Putamen (tissue), 1 donor: ENCODE measurements around the gene GNRHR.
"Not testable (repeated sequence)": the region's sequence is repeated elsewhere in the genome, so short reads cannot be mapped to it uniquely, and the experiment has no call there.

ENCODE experiments used
- DNase-seq: peaks from one replicate; pipeline ENCODE4 v3.0.0-alpha.2; 2016; ENCODE audit warnings: low spot score

Gene GNRHR, protein sequence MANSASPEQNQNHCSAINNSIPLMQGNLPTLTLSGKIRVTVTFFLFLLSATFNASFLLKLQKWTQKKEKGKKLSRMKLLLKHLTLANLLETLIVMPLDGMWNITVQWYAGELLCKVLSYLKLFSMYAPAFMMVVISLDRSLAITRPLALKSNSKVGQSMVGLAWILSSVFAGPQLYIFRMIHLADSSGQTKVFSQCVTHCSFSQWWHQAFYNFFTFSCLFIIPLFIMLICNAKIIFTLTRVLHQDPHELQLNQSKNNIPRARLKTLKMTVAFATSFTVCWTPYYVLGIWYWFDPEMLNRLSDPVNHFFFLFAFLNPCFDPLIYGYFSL

DNA sequence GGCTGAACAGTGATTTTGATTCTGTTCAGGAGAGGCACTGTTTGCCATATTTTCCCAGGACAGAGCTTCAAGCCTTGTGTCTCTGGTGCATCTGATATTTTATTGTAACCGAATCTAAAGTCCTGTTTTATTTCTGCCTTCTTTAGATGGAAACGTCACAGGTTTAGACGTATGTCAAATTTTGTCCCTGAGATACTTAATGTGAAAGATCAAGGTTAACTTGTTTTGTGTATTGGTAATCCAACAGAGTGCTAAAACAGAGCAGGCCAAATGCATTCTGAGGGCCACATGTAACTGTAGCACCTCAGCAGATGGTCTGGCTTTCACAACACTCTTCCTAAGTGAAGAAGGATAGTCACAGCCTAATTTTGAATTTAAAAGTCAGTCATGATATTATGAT, at the start of gene GNRHR:
TSS of gene GNRHR (minus strand) at position 101 of the 400 bp plus-strand sequence. CDS start at position 48, 53 bp downstream.
- DNase-seq: no peak

DNA sequence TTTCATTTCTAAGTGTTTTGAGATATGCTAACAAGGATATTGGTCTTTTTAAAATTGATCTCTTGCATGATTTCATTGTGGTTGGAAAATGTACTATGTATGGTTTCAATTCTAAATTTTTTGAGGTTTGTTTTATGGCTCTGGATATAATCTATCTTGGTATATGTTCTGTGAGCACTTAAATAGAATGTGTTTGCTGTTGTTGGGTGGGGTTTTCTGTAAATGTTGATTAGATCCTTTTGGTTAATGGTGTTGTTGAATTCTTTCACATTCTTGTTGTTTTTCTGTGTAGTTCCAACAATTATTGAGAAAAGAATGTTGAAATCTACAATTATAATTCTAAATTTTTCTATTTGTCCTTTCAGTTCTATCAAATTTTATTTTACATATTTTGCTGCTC, 42.6 kb upstream of the GNRHR start:
- no peak for DNase-seq

DNA sequence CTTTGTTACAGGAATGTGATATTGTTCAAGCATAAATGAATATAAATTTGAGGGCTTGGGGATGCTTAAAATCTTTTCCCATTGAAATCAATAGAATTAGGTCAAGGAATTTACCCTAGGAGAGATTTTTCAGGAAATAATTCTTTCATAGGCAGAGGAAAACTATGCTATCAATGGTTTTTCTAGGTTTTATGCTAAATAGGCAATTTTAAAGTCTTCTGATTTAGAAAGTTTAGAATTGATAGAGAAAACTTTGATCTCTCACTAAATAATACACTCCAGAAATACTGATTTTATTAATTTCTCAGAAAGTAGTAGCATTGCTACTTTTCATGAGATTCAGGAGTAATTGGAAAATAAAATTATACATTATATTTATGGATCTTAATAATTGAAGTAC, 36.5 kb upstream of the GNRHR start:
- DNase-seq: no peak

DNA sequence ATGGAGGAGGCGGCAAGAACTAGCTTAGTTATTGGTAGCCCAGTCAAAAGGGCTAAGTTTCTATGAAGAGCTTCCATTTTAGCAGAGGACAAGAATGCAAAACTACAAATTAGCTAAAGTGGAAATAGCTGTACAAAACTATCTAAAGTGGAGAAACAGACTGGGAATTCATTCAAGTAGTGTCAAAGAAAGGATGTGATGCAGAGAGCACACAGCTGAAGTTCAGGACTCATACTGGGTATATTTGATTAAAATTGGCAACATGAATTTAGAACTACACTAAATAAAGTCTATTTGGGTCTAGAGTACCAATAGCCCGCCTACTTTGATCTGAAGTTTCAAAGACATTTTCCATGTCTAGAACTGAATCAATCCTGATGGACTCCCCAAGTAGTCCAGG, 33.1 kb upstream of the GNRHR start:
- DNase-seq: no peak

DNA sequence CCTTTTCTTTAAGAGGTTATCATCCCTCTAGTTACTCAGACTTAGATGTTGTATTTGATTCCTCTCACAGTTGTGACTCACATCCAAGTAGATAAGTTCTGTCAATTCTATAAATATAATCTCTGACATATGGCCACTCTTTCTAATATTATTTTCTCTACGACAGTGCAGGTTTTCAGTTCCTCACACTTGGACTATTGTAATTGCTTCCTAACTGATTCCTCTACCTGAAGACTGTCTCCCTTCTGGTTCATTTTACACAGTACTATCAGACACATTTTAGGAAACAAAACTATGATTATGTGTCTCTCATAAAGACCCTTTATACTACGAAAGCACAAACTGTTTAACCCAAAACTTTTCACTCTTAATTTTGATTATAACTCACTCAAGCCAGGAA, 31.3 kb upstream of the GNRHR start:
- no peak for DNase-seq

DNA sequence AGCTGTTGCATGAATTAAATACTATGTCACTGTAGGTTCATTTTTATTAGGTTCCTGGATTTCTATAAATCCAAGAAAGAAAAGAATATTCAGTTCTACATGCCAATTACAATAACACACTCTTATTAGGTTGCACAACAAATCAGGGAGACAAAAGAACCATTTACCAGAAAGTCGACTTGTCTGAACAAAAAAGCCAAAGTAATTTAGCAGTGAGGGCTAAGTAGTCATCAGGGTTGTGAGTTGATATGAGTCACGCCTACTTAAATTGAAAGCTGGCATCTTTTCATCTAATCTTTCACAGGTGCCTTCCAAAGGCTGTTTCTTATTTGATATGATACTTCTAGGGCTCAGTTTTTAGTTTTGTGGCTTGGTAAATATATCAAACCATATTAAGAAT, 25.4 kb upstream of the GNRHR start:
- DNase-seq: no peak

DNA sequence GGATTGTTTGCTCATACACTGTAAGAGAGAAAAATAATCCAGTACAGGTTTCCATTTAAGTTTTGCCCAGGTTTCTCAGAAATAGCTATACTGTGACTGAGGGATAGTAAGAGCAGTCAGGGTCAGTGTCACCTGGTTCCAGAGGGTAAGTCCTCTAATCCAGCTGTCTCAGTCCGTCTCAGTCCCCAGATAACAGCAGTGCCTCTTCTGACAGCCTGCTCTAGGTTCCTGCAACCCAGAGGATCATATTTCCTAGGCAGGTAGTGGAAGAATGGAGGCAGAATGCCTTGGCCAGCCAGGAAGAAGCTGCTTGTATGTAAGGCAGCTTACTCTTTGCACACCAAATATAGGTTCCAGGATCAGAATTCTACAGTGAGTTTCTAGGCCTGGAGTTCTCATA, 22.6 kb upstream of the GNRHR start:
- no peak for DNase-seq

DNA sequence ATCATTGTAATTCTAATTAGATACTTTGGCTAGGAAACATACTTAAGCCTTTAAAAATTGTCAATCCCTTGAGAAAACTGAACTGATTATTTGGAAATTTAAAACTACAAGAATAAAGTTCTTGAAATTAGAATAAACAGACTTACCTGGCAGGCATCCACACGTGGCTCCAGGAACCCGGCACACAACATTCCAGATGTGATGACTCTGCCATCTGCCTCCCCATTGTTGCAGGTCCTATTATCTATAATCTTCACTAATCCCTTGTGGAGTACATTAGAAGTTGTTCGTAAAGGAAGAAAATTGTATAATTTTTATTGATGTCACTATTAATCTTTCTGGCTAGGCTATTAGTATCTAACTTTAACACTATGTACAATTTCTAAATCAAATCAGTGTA, 16.2 kb upstream of the GNRHR start:
- no peak for DNase-seq

DNA sequence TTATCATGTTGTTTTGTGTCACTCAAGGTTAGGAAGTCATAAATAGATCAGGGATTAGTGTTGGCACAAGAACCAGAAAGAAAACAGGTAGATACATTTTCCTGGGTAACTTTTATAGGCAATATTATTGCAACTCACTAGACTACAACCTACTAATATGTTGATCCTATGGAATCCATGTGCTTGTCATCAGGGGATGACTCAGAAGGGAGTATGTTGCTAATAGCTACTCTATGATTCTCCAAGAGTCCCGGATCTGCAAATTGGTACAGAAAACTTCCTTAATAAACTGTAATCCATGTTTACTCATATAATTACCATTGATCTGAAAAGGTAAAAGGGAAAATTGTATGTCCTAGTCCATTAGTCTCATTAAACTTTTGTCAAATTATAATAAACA, 11.7 kb upstream of the GNRHR start:
- no peak for DNase-seq

DNA sequence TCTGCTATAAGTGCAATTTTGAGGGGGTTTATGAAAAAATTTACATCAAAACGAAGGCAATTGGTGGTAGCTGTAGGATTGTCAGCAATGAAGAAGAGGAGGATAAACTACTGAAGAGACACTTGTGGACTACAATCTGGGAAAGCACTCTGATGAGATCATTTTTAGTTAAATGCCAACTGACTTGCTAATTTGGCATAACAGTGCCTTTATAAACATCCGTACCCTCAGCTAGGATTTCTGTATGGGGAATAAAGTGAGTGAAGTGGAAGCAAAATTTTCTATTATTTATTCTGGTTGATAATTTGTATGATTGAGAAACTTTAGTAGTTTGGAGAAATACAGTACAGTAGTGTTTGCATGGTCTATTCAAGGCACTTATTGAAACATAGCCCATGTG, 11.2 kb upstream of the GNRHR start:
- DNase-seq: no peak

DNA sequence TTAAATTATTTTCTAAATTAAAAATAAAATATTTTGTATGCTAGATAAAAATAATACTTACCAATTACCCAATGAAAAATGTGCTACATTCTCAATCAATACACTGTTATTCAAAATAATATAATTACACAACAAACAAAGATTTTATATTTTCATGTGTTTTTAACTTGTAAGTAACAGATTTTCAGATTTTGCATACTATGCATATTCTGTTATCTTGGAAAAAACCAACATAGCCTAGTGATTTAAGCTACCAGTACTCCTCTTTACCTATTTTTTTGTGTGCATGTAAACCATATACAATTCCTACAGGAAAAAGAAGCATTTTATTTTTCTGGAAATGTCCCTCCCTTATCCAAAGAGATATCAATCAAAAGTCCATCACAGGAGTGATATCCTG, 10.0 kb upstream of the GNRHR start:
- DNase-seq: no peak

DNA sequence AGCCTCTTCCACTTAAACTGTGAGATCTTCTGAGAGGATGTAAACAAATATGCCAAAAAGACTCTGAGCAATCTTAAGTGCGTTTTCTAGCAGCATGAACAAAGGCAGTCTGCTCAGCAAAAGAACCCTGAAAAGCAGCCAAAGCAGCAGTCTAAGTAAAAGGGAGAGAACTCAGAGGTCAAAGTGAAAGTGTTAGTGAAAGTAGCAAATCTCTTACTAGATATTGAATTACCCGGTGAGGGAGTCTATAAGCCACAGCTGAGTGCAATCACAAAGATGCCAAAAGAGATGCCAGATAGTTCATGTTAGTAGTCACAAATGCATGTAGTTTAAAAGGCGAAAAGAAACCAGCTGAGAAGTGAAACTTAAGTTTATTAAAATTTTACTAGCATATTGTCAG, 7.9 kb upstream of the GNRHR start:
- DNase-seq: no peak

DNA sequence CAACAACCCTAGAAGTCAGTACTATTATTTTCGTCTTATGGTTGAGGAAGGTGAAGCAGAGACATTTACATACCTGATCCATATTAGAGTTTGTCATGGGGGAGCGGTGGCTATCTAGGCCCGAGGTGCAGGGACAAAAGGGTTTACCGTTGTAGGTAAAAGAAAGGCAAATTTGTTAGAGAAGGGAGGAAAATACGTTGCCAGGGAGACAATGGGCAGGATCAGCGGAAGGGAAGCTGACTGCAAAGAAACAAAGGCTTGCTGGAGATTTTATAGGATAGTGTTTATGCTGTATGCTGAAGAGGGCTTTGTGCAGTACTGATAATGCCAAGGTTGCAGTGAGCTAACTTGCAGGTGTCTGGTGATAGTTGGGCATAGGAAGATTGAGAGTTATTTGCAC, 2.8 kb upstream of the GNRHR start:
- not testable (repeated sequence) for DNase-seq

DNA sequence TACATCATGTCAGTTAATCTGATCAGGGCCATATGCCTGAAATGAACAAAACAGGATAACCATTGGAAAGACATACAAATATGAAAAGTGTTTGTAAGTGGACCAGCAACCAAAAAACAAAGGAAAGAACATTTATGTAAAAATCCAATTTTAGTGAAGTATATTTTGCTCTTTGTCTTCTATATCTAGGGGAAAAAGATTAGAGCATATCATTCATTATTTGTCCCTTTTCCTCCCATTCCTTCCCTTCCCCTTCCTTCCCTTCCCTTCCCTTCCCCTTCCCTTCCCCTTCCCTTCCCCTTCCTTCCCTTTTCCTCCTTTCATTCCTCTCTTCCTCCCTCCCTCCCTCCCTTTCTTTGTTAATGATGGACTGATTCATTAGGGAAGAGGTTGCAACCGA, 1.8 kb upstream of the GNRHR start:
- DNase-seq: no peak

DNA sequence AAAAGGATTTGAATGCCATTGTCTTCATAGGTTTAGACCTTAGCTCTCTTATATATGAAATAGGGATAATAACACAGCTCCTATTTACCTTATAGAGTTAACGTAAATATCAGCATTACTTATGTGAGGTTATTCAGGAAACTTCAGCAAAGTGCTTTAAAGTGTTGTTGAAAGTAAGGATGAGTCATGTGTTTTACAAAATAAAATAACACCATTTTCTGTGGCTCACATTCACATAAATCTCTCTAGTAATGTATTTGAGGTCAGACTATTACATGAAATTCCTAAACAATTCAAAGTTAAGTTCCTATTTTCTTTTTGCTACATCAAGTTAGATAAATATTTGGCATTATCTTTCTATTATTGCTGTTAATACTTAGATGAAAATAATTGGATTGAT, 2.9 kb downstream of the GNRHR start:
- DNase-seq: no peak

DNA sequence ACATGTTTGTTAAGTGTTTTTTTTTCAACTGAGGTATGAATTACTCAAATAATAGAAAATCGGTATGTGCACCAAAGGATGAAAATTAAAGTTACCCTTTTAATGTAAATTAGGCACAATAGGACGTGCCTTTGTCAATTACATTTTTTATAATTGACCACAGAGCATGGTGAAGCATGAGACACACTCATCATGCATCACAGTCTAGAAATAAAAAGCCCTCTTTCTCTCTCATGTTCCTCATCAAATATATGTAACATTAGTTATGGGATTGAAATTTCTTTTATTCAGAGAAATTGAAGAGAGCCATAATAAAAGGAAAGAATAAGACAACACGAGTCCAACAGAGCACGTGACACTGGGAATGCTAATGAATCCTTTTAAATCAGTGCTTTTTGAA, 3.5 kb downstream of the GNRHR start:
- no peak for DNase-seq

DNA sequence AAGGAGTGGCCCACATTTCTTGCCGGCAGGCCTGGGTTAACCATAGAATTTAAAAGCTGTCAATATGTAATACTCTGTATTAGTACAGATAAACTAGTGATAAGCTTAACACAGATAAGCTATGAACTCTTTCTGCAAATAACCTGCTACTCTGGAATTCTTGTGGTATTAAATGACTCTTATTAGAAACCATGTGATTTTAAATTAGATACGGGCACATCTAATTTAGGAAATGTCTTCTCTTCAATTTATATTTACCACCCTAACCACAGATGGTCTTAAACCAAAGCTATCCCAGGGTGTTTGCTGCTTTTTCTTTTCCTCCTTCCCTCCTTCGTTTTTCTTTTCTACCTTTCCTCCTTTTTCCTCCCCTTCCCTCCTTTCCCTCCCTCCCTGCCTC, 4.9 kb downstream of the GNRHR start:
- no peak for DNase-seq

DNA sequence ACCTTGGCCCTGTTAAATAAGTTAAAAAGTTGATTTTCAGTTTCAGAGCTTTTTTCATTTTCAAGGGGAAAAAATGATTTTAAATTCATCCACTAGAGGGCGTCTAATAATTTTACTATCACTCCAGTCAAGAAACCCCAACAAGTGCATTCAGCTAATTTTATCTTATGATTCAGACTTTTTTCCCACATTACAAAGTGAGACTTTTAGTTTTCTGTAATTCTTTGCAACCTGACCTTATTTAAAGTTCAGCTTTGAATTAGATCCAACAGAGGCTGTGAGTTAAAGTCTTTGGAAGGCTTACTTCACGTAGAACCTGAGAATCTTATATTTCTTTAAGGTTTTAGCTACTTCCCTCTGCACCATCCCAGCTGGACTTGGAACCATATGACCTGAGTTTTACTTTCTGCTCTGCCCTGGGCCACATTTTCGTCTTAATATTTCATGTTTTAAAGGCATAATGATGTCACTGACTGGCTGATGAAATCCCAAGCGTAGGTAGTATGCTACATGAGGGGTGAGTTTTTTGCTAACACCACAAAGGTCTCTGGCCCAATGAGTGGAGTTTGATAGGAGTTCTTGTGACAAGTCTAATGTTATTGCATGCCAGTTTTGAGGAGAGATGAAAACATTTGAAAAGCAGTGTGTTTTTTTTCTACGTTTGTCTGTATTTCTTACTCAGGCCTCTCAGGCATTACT, 7.2 kb downstream of the GNRHR start:
- peak; percentile 18 for DNase-seq

DNA sequence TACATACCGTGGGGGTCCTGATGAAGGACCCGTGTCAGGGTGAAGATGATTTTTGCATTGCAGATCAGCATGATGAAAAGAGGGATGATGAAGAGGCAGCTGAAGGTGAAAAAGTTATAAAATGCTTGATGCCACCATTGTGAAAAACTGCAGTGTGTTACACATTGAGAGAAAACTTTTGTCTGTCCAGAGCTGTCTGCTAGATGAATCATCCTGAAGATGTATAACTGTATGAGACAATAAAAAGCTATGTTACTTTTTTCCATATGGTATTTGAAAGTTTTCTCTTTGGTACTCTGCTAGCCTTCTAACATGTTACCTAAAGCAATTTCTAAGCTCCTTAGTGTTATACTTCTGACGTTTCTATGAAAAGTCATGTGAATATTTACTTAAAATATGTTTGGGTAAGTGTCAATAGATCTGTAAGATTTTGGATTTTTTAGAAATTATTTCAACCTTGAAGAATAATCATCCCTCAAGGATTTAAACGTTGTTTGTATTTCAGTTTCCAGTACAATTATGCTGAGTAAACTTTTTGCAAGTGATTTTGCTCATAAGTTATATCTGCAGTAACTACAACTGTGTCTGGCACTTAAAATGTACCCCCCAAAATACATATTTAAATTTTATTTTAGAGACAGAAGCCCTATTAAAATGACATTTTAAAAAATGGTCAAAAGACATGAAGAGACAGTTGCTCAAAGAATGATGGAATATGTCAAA, 9.5 kb downstream of the GNRHR start:
- DNase-seq: no peak

DNA sequence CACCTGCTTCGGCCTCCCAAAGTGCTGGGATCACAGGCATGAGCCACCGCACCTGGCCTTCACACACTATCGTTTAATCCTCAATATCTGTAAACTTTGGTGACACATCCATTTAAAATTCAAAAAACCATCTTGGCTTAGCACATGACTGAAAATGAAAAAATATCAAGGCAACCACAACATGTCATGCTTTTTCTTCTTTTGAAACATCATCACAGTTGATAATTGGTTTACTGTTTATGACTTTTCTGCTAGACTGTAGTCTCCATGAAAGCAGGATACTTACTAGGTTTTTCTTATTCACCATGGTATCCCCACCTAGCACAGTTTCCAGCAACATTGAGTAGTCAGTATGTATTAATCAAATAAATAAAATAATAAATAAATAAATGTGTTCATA, 11.0 kb downstream of the GNRHR start:
- no peak for DNase-seq

DNA sequence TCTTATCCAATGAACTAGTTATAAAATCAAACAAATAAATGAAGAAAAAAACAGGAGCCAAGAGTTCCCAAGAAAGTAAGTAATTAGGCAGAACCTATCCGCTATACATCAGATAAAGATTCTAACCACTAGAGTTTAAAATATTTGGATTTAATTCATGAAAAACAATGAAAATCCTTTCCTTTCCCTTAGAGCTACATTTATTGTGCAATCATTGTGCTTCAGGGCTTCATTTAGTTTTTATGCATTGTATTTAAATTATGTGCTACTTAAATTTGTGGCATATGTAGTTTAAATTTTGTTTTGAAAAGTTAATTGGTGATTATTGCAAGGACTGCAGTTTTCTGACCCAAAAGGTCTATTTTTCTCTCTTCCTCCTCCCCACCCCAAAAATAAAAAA, 17.9 kb downstream of the GNRHR start:
- no peak for DNase-seq

DNA sequence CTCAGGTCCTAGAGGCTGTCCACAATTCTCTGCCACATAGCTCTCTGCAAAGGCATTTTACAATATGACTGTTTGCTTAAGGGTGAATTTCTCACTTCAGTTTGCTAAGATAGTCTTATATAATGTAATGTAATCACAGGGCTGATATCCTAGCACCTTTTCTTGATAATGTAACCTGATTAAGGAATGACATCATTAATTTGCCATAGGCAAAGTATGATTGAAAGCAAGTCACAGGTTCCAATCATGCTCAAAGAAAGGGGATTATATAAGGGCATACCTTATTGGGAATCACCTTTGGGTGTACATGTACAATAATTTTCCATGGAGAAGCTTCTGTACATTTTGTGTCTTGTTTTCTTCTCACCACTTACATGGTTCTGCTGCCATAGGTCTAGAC, 18.9 kb downstream of the GNRHR start:
- no peak for DNase-seq

DNA sequence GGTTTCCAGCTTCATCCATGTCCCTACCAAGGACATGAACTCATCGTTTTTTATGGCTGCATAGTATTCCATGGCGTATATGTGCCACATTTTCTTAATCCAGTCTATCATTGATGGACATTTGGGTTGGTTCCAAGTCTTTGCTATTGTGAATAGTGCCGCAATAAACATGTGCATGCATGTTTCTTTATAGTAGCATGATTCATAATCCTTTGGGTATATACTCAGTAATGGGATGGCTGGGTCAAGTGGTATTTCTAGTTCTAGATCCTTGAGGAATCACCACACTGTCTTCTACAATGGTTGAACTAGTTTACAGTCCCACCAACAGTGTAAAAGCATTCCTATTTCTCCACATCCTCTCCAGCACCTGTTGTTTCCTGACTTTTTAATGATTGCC, 23.7 kb downstream of the GNRHR start:
- DNase-seq: not testable (repeated sequence)
